ENCODE data around the gene MTHFD1L.
"Not testable (repeated sequence)": the region's sequence is repeated elsewhere in the genome, so short reads cannot be mapped to it uniquely, and the experiment has no call there.

MTHFD1L gene

DNA sequence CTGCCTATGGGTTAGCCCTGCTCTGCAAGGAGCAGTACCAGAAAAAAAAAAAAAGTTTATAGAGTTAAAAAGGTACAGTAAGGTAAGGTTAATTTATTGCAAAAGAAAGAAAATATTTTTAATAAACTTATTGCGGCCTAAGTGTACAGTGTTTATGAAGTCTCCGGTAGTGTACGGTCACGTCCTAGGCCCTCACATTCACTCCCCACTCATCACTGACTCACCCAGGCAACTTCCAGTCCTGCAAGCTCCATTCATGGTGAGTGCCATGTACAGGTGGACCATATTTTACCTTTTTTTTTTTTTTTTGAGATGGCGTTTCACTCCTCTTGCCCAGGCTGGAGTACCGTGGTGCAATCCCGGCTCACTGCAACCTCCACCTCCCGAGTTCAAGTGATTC, 258.1 kb downstream of the MTHFD1L start:
- DNase-seq (ENCODE audit: low spot score), result not testable (repeated sequence)

DNA sequence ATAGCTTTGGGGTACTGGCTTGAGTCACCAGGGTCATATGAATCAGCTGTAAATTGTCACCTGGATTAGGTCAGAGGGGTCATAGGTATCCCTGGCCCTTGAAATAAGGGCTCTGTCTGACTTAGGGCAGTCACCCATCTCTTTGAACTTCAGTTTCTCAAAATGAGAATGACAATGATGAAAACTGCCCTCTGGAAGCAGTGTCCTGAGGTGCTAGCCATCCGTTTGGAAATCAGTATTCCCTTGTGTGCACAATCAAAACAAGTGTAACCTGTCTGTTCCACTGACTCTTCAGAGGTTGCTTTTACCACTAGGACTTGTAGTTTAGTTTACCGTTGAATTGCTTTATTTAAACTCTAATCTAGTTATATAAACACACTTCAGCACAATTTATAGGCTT, 259.7 kb downstream of the MTHFD1L start:
- not testable (repeated sequence) for DNase-seq (ENCODE audit: low spot score)

DNA sequence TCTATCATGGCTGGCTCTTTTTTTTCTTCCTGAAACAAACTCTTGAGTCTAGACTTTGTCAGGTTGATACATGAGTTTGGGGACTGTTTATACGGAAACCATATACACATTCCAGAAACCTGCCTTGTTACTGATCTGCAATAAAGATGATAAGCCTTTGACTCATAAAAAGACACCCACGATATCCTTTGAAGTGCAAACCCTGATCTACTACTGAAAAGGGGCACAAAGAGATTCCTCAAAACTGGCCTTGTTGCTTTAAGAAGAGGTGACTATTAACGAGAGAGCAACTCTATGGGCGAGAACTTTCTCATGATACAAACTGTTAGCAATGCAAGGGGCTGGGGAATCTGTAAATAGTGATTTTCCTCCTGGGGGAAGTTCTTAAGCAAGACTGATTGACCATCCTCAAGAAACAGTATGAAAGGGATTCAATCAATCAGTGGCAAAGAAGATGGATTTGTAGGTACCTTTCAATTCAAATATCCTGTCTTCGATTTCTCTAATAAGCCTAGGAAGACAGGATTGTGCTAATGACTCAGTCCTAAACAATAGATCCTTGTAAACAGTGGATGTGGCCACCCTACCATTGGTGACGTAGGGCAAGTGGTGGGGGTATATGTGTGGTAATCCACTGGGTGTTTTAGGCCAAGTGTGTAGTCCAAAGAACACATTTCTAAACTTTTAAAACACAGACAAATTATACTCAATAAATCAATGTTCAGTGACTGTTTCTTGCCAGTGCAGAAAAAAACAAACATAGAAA, 260.3 kb downstream of the MTHFD1L start:
- not testable (repeated sequence) for DNase-seq (ENCODE audit: low spot score)

DNA sequence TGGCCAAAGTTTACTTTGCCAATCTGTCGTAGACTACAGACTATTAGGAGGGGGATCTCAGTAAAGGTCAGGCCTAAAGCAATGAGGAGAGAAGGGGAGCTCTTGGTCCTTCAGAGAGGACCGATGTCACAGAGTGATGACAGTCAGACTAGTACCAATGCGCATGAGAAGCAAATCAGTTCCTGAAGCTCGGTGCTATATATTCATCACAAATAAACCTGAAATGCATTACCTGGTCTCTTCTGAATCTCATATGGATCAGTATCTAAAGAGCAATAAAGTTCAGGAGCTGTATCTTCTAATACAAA, 260.9 kb downstream of the MTHFD1L start:
- not testable (repeated sequence) for DNase-seq (ENCODE audit: low spot score)

DNA sequence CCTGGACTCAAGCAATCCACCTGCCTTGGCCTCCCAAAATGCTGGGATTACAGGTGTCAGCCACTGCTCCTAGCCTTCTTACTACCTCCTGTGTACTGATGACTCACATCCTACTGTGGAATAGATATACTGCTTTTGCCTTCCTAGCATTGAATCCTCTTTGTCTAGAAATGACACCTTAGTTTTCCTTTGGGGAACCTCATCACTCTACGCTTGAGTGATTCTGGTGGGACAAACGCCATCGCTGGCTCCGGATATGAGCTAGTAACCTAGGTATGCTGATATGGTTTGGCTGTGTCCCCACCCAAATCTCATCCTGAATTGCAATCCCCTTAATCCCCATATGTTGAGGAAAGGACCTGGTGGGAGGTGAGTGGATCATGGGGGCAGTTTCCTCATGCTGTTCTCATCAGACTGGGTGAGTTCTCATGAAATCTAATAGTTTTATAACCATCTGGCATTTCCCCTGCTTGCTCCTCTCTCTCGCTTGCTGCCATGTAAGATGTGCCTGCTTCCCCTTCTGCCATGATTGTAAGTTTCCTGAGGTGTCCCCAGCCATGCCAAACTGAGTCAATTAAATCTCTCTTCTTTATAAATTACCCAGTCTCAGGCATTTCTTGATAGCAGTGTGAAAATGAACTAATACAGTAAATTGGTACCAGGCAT, 261.8 kb downstream of the MTHFD1L start:
- not testable (repeated sequence) for DNase-seq (ENCODE audit: low spot score)

DNA sequence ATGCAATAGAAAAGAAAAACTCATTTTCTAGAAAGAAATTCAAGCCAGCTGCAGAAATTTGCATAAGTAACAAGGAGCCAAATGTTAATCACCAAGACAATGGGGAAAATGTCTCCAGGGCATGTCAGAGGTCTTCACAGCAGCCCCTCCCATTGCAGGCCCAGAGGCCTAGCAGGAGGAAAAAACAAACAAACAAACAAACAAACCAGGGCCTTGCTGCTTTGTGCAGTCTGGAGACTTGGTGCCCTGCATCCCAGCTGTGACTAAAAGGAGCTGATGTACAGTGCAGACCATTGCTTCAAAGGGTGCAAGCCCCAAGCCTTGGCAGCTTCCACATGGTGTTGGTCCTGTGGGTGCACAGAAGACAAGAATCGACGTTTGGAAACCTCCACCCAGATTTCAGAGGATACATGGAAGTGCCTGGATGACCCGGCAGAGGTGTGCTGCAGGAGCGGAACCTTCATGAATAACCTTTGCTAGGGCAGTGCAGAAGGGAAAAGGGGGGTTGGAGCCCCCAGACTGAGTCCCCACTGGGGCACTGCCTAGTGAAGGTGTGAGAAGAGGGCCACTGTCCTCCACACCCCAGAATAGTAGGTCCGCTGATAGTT, 263.4 kb downstream of the MTHFD1L start:
- no peak for DNase-seq (ENCODE audit: low spot score)

DNA sequence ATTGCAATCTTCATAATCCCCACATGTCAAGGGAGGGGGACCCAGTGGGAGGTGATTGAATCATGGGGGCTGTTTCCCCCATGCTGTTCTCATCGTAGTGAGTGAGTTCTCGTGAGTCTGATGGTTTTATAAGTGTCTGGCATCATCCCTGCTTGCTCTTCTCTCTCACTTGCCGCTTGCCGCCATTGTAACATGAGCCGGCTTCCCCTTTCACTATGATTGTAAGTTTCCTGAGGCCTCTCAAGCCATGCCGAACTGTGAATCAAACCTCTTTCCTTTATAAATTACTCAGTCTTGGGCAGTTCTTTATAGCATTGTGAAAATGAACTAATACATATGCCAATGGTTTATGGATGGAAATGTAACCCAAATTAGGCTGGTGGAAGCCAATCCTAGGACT, 264.8 kb downstream of the MTHFD1L start:
- DNase-seq (ENCODE audit: low spot score), result no peak

DNA sequence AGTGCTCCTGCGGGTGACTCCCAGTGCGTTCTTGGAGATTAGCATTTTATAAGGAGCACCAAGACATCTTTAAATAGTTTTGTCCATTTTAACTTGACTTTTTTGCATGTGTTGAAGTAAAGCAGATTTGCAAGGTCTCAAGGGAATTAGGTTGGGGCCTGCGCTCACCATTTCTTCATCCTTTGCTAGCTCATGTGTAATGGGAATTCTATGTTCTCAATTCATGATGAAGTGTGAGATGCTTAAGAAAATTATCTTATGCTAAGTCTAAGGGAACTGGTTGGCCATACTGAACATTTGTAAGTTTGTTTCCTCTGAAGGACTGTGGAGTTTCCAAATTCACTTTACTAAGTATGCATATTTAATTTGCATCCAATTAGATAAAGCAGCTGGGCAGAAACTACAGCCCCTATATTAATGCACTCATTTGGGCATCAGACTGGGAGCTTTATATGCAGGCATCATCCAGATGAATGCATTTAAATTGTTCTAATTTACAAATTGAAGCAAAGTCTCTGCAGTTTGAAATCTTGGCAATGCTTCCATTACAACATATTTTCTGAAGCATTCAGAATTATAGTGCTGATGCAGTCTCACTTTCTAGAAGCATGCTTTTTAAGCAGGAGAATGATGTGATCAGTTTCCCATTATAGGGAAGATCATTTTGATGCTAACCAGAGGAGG, 266.0 kb downstream of the MTHFD1L start:
- no peak for DNase-seq (ENCODE audit: low spot score)

DNA sequence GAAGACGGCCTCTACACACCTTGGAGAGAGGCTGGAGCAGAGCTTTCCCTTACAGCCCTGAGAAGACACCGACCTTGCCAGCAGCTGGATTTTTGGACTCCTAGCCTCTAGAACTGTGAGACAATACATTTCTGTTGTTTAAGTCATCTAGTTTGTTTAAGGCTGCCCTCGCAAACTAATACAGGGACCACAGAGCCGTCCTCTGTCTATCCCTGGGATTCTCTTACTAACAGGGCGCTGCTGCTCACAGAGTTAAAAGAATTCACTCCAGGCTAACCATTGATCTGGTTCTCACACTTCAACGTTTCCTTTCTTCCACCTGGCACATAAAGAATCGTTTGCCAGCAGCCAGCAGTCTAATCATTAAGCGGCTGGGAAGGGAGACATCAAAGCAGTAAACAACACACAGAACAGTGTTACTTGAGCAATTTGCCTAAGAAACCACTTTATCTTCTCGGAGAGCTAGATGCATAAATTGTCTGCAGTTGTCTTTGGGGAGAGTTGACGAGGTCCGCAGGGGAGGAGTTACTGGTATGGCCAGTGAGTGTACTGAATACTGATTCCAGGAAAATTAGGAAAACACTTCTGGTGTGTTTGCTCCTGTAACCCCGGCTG, 270.7 kb downstream of the MTHFD1L start:
- no peak for DNase-seq (ENCODE audit: low spot score)

DNA sequence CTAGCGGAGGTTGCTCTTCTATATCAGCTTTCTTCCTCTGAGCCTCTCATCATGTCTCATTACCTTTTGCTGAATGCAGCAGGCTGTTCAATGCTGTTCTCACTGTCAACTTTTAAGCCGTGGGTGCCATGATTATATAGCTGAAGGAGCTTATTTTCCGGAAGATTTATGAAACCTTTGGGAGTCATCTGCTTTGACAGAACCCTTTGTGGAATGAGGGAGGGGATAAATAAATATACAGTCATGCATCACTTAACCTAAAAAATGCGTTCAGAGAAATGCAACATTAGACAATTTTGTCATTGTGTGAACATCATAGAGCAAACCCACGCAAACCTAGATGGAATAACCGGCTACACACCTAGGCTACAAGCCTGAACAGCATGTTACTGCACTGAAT, 272.0 kb downstream of the MTHFD1L start:
- no peak for DNase-seq (ENCODE audit: low spot score)

DNA sequence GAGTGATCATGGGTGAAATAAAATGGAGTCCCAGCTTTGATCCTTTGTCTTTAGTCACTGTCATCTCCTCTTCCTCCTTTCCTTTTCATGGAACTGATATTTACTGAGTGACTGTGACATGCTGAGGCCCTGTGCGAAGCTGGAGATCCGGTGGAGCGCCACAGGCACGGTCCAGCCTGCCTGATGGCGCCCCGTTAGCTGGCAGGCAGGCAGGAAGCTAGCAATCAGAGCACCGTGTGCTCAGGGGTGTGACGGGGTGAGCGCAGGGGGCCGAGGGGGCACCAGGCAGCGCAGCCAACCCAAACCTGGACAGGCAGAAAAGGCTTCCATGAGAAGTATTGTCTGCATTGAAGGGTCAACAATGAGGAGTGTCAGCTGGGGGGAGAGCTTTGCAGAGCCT, 274.0 kb downstream of the MTHFD1L start:
- no peak for DNase-seq (ENCODE audit: low spot score)

DNA sequence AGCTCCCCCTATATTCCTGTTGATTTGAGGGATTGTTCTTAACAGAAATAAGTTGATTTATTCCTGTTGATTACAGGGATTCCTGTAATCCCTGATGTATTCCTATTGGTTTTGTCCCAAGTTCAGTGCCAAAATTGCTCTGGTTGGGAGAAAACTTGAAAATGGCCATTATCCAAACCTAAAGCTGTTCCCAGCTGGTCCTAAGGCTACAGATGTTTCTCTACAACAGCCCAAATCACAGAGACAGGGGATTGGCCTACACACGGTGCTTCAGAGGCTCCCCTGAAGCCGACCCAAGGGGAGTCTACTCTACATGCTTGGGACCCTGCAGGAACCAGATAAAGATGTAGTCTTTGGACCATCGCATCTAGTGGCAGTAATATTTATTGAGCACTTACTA, 275.3 kb downstream of the MTHFD1L start:
- no peak for DNase-seq (ENCODE audit: low spot score)

DNA sequence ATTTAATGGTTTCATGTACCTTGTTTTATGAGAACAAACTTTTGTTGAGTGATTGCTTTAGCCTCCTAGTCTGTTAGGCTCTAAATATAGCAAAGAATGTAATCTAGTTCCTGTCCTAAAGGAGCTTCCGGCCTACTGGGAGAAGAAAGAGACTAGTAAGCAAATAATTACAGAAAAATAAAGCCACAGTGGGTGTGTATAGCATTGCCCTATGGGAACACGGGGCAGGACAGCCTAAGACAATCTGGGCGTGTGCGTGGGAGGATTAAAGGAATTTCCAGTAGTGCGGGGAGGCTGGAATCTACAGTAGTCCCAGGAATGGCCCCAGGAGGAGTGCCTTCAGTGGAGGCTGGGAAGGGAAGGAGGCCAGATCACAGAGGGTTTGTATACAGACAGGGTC, 276.2 kb downstream of the MTHFD1L start:
- DNase-seq (ENCODE audit: low spot score), result no peak

DNA sequence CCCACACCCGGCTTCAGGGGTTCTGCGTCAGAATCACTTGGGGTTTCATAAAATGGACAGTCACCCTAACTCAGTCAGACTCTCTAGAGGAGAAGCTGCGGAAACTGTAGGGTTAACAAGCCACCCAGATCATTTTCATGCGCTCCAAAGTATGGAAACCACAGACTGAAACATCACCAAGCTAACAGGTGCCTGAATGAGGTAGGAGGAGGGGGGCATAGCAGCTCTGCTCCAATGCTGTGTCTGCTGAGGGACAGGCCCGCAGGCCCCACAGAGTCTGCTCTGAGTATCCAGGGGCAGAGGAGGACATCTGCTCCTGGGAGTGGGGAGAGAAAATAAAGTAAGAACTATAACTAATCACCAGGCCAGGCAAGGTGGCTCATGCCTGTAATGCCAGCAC, 277.2 kb downstream of the MTHFD1L start:
- no peak for DNase-seq (ENCODE audit: low spot score)

DNA sequence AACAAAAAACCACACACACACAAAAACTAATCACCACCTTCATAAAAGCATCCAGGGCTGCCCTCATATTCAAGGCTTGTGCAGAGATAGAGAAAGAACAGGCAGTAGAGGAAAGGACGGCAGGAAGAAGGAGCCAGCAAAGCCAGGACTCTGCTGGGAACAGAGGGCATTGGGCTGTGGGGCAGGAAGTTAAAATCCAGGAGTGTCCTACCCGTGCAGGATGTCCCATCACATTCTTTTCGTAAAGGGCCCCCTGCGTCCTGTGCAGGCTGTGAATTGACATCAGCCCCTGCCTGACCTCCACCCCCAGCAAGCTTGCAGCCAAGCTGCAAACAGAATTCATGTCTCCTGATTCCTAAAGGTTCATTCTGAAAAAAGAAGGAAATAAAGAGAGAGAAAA, 277.8 kb downstream of the MTHFD1L start:
- DNase-seq (ENCODE audit: low spot score), result no peak

DNA sequence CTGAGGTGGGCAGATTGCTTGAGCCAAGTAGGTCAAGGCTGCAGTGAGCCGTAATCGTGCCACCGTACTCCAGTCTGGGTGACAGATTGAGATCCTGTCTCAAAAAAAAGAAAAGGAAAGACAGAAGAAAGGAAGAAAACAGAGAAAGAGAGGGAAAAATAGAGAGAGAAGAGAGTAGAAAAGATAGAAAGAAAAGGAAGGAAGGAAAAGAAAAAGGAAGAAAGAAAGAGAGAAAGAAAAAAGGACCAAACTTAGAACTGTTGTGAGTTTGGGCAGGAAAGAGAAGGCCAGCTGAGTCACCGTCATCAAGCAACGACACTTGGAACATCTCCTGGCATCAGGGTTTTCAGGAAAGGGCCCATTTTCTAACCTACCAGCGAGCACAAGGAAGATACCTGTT, 278.3 kb downstream of the MTHFD1L start:
- DNase-seq (ENCODE audit: low spot score), result peak; percentile 25

DNA sequence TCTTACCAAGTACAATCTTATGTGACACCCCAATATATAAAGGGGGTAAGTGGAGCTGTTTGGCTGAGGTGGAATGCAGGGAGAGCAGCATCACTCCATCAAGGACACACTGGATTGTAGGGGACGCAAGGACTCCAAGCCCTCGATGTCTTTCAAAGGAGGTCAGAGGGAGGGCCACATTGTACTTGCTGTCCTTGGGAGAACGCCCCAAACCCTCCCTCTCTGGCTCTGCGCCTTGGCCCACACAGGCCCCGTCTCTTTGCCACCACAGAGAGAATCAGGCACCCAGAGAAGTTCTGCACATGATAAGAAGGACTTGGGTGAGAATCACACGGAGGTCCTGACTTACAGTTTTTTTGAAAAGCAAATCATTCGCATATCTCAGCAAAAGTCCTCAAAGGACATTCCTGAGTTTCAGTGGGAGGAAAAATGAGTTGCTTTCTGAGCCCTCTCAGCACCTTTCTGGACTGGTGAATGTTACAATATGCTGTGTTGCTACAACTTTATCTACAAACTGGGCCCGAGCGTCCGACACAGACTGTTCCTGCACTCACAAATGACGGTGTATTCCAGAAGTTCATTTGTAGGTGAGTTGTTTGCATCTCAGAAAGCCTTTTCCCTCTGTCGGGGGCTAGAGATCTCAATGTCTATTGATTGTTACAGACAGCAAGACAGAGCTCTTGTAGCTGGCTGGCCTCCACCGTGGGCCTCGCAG, 281.8 kb downstream of the MTHFD1L start:
- DNase-seq (ENCODE audit: low spot score), result no peak

DNA sequence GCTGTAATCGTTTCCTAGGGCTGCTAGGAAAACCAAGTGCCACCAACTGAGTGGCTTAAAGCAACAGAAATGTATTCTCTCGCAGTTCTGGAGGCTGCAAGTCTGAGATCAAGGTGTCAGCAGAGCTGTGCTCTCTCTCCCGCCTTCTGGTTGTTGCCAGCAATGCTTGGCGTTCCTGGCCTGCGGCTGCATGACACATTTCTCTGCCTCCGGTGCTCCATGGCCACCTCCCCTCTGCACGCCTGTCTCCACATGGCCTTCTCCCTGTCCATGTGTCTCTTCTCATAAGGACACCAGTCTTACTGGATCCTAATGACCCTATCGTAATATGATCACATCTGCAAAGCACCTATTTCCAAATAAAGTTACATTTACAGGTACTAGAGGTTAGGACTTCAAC, 282.6 kb downstream of the MTHFD1L start:
- DNase-seq (ENCODE audit: low spot score), result peak; percentile 84

DNA sequence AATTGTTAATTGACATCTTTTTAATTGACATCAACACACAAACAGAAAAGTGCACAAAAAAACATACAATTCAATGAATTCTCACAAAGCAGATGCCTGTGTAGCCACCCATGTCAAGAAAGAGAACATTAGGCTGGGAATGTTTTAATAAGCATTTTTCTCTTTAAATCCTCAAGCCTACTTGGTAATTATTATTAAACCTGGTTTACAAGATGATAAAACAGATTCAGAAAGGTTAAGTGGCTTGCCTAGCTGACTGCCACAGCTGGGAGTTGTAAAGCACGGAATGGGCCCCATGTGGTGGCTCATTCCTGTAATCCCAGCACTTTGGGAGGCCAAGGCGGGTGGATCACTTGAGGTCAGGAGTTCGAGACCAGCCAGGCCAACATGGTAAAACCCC, 284.3 kb downstream of the MTHFD1L start:
- DNase-seq (ENCODE audit: low spot score), result no peak

Measured in cerebellar cortex (tissue), 1 donor.